Measurements from ENCODE around the gene SMG5. TPM values are rescaled to one million over a fixed set of nuclear protein-coding genes. Genes with fewer than 3 reads are reported as not detected.
A peak's percentile ranks its signal among the peaks of the same experiment; 100 is the strongest.

Gene SMG5
- total RNA-seq, 2 experiments from 2014 or later: 51.6 to 56.1 TPM

- CTCF ChIA-PET: interaction anchor here (1.2 kb wide), 1 partner anchor 20 kb away, joined by 3 read pairs; no protein-coding TSS in a partner anchor
- no peaks in the 10 kb centered on the region for H3K27me3 Mint-ChIP-seq
- no peaks in the 10 kb centered on the region for H3K27me3 ChIP-seq (ENCODE audit: control insufficient read depth in 1 of 2, insufficient read depth in 2 of 2, low read length in 2 of 2)
- DNase-seq: peak in 13 of 14 experiments; percentile 17 to 69 (median 32)
- H3K9me3 ChIP-seq (ENCODE audit: control insufficient read depth in 1 of 2, insufficient read depth in 1 of 2, low read length in 2 of 2): no peaks in the 10 kb centered on the region
- peak overlapping the region; percentile 31 for H3K27ac Mint-ChIP-seq
- peak overlapping the region; percentile 45 for H3K4me3 ChIP-seq (ENCODE audit: low read length)
- H3K4me3 Mint-ChIP-seq: peak overlapping the region; percentile 83
- POLR2A ChIA-PET: interaction anchor here (0.9 to 2.4 kb wide), 7 partner anchors 16 to 241 kb away, joined by 3 to 8 read pairs (median 4); partner anchors contain the start of genes PMF1 and SMG5
- H3K9me3 Mint-ChIP-seq: no peaks in the 10 kb centered on the region
- H3K36me3 Mint-ChIP-seq (ENCODE audit: low read depth): peaks cover 9% of the 10 kb centered on the region
- peaks cover 18% of the 10 kb centered on the region for H3K36me3 ChIP-seq (ENCODE audit: insufficient read depth, low read length)
- peaks cover 20% of the 10 kb centered on the region for H3K4me1 ChIP-seq (ENCODE audit: insufficient read depth, low read length)
- peaks cover 21% of the 10 kb centered on the region for H3K4me1 Mint-ChIP-seq (ENCODE audit: low read depth)
- no peak overlapping the region for H3K27ac ChIP-seq (ENCODE audit: low read depth in 1 of 2, low read length in 2 of 2)
- intact Hi-C loops (cut with DNase I, micrococcal nuclease): no loop called here
- peak; percentile 73 for ATAC-seq (ENCODE audit: poor library complexity)
- TF ChIP-seq CTCF (IDR thresholded peaks at IDR 0.05): no peak
Observed at GRCh38 chr1:156245451-156246232, 37.0 kb downstream of the SMG5 start.

- H3K27me3 Mint-ChIP-seq: no peaks in the 10 kb centered on the region
Observed at GRCh38 chr1:156244712-156245111, 37.9 kb downstream of the SMG5 start.

DNA sequence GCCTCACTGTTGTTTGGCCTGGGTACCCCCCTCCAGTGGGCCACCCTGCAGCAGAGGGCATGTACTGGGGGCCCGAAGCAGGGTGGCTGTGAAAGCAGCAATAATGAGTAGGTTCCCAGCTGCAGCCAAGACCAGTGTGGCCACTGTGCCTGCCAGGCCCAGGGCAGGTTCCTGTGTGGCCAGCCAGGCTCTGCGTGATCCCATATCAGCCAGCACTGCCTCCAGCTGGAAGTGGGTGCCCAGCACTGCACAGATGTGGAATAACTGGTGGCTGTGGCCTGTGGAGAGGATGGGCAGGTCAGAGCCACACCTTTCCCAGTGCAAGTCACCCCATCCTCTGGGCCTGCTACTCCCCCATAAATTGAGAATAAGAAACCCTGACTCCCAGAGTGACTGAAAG lies 38.5 kb downstream of the SMG5 start:
- H3K27me3 Mint-ChIP-seq: no peaks in the 10 kb centered on the region
- H3K27ac Mint-ChIP-seq: no peak overlapping the region
- POLR2A ChIA-PET: no interaction called here
- Histone ChIP-seq H3K36me3 (ENCODE audit: insufficient read depth, low read length) (peaks cover 13% of the 10 kb centered on the region), H3K4me3 (ENCODE audit: low read length) (no peak overlapping the region), H3K4me1 (ENCODE audit: insufficient read depth, low read length) (peaks cover 20% of the 10 kb centered on the region), H3K27me3 (ENCODE audit: control insufficient read depth in 1 of 2, insufficient read depth in 2 of 2, low read length in 2 of 2) (no peaks in the 10 kb centered on the region), H3K9me3 (ENCODE audit: control insufficient read depth in 1 of 2, insufficient read depth in 1 of 2, low read length in 2 of 2) (no peaks in the 10 kb centered on the region), H3K27ac (ENCODE audit: low read depth in 1 of 2, low read length in 2 of 2) (no peak overlapping the region)
- H3K4me3 Mint-ChIP-seq: peak overlapping the region; percentile 83
- H3K36me3 Mint-ChIP-seq (ENCODE audit: low read depth): peaks cover 17% of the 10 kb centered on the region
- CTCF ChIA-PET: no interaction called here
- no peaks in the 10 kb centered on the region for H3K9me3 Mint-ChIP-seq
- TF ChIP-seq CTCF (IDR thresholded peaks at IDR 0.05): no peak
- H3K4me1 Mint-ChIP-seq (ENCODE audit: low read depth): peaks cover 21% of the 10 kb centered on the region
- ATAC-seq (ENCODE audit: poor library complexity): no peak
- DNase-seq: no peak
- intact Hi-C loops (cut with DNase I, micrococcal nuclease): no loop called here

More at GRCh38 chr1:156244712-156245111, 37.9 kb downstream of the SMG5 start:
- H3K27ac ChIP-seq (ENCODE audit: low read depth in 1 of 2, low read length in 2 of 2): no peak overlapping the region
- TF ChIP-seq CTCF (IDR thresholded peaks at IDR 0.05): no peak
- Mint-ChIP-seq H3K27ac (peak overlapping the region; percentile 31), H3K4me3 (peak overlapping the region; percentile 83), H3K4me1 (ENCODE audit: low read depth) (peaks cover 21% of the 10 kb centered on the region), H3K36me3 (ENCODE audit: low read depth) (peaks cover 12% of the 10 kb centered on the region), H3K9me3 (no peaks in the 10 kb centered on the region)
- intact Hi-C loops (cut with DNase I, micrococcal nuclease): no loop called here
- H3K36me3 ChIP-seq (ENCODE audit: insufficient read depth, low read length): peaks cover 13% of the 10 kb centered on the region
- DNase-seq: no peak
- no peak for ATAC-seq (ENCODE audit: poor library complexity)
- CTCF ChIA-PET: no interaction called here
- H3K27me3 ChIP-seq (ENCODE audit: control insufficient read depth in 1 of 2, insufficient read depth in 2 of 2, low read length in 2 of 2): no peaks in the 10 kb centered on the region
- no peaks in the 10 kb centered on the region for H3K9me3 ChIP-seq (ENCODE audit: control insufficient read depth in 1 of 2, insufficient read depth in 1 of 2, low read length in 2 of 2)
- POLR2A ChIA-PET: interaction anchor here (1.9 to 2.4 kb wide), 2 partner anchors 20 to 38 kb away, joined by 4 to 8 read pairs; partner anchors contain the start of gene SMG5
- H3K4me1 ChIP-seq (ENCODE audit: insufficient read depth, low read length): peaks cover 20% of the 10 kb centered on the region
- no peak overlapping the region for H3K4me3 ChIP-seq (ENCODE audit: low read length)

Data from CD4-positive, alpha-beta T cell (primary cell).